ENCODE measurements around the gene KLB. TPM values are rescaled to one million over a fixed set of nuclear protein-coding genes. Genes with fewer than 3 reads are reported as not detected.

Gene KLB
- total RNA-seq, 2 donors from 2014 or later: 0.09 TPM; not detected in 1

DNA sequence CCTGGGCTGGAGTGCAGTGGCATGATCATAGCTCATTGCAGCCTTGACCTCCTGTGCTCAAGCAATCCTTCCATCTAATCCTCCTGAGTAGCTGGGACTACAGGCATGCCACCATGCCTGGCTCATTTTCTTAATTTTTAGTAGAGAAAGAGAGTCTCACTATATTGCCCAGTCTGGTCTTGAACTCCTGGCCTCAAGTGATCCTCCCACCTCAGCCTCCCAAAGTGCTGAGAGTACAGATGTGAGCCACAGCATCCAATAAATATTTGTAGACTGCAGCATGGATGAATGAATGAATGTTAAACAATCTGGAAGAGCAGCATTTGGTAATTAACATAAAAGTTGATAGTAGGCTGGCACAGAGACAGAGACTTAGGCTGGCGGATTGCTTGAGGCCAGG lies 20.0 kb downstream of the KLB start:
- 80 to 91% methylated on average over 1 of the region's 1 CpG for WGBS, 2 experiments (ENCODE audit: insufficient coverage in 1 of 2, insufficient read length in 1 of 2)
- no peaks in the 10 kb centered on the region for H3K27me3 ChIP-seq (ENCODE audit: control insufficient read depth, insufficient read depth, low read length, poor library complexity, severe bottlenecking)
- no peaks in the 10 kb centered on the region for H3K36me3 Mint-ChIP-seq (ENCODE audit: low read depth)

DNA sequence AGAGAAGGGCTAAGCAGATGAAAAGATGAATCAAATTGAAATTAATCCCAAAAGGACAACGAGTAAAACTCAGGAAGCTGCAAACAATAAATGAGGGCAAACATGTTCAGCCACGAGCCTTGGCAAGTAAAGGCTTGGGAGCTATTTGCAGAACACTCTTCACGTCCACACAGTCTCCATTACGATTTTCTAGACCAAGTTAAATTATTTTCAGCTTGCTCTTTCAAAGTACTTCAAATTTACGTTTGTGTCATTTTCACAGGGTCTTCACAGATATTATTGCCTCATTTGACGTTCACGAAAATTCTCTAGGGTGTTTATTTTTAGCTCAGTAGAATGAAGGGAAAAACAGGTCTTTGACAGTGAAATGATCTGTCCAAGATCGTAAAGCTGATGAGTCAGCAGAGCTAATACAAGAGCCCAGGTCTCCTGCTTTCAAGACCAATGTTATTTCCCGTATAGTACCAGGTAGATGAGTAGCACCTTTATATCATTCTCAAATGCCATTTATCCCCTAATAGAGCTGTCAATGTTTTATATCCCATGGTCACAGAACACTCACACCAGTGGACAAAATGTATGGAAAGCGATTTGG lies 20.9 kb downstream of the KLB start:
- 93 to 95% methylated on average over 8 to 10 of the region's 10 CpGs for WGBS, 2 experiments (ENCODE audit: insufficient coverage in 1 of 2, insufficient read length in 1 of 2)
- TF ChIP-seq, protein P1, sequence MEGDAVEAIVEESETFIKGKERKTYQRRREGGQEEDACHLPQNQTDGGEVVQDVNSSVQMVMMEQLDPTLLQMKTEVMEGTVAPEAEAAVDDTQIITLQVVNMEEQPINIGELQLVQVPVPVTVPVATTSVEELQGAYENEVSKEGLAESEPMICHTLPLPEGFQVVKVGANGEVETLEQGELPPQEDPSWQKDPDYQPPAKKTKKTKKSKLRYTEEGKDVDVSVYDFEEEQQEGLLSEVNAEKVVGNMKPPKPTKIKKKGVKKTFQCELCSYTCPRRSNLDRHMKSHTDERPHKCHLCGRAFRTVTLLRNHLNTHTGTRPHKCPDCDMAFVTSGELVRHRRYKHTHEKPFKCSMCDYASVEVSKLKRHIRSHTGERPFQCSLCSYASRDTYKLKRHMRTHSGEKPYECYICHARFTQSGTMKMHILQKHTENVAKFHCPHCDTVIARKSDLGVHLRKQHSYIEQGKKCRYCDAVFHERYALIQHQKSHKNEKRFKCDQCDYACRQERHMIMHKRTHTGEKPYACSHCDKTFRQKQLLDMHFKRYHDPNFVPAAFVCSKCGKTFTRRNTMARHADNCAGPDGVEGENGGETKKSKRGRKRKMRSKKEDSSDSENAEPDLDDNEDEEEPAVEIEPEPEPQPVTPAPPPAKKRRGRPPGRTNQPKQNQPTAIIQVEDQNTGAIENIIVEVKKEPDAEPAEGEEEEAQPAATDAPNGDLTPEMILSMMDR (conservative IDR thresholded peaks at IDR 0.05): no peak
- Histone ChIP-seq H3K4me3 (ENCODE audit: low read length) (no peak overlapping the region), H3K27ac (ENCODE audit: low read depth, low read length) (no peak overlapping the region), H3K36me3 (ENCODE audit: control insufficient read depth, insufficient read depth, low read length) (no peaks in the 10 kb centered on the region), H3K4me1 (ENCODE audit: control insufficient read depth, insufficient read depth, low read length) (no peaks in the 10 kb centered on the region), H3K27me3 (ENCODE audit: control insufficient read depth, insufficient read depth, low read length, poor library complexity, severe bottlenecking) (no peaks in the 10 kb centered on the region), H3K9me3 (ENCODE audit: control insufficient read depth, low read length) (no peaks in the 10 kb centered on the region), H3K9ac (ENCODE audit: extremely low read depth, low read length, poor library complexity, severe bottlenecking) (no peak overlapping the region)
- Mint-ChIP-seq H3K27me3 (ENCODE audit: insufficient read depth) (no peaks in the 10 kb centered on the region), H3K4me1 (peaks cover 7% of the 10 kb centered on the region), H3K4me3 (no peak overlapping the region), H3K27ac (no peak overlapping the region), H3K9me3 (no peaks in the 10 kb centered on the region), H3K36me3 (ENCODE audit: low read depth) (no peaks in the 10 kb centered on the region)
- DNase-seq: no peak

More for the DNA sequence above, 20.0 kb downstream of the KLB start:
- Mint-ChIP-seq H3K4me1 (peaks cover 7% of the 10 kb centered on the region), H3K9me3 (no peaks in the 10 kb centered on the region), H3K4me3 (no peak overlapping the region), H3K27ac (no peak overlapping the region), H3K27me3 (ENCODE audit: insufficient read depth) (no peaks in the 10 kb centered on the region)
- TF ChIP-seq, protein P1 (conservative IDR thresholded peaks at IDR 0.05): no peak
- Histone ChIP-seq H3K4me1 (ENCODE audit: control insufficient read depth, insufficient read depth, low read length) (no peaks in the 10 kb centered on the region), H3K9ac (ENCODE audit: extremely low read depth, low read length, poor library complexity, severe bottlenecking) (no peak overlapping the region), H3K9me3 (ENCODE audit: control insufficient read depth, low read length) (no peaks in the 10 kb centered on the region), H3K27ac (ENCODE audit: low read depth, low read length) (no peak overlapping the region), H3K36me3 (ENCODE audit: control insufficient read depth, insufficient read depth, low read length) (no peaks in the 10 kb centered on the region), H3K4me3 (ENCODE audit: low read length) (no peak overlapping the region)
- DNase-seq: no peak

DNA sequence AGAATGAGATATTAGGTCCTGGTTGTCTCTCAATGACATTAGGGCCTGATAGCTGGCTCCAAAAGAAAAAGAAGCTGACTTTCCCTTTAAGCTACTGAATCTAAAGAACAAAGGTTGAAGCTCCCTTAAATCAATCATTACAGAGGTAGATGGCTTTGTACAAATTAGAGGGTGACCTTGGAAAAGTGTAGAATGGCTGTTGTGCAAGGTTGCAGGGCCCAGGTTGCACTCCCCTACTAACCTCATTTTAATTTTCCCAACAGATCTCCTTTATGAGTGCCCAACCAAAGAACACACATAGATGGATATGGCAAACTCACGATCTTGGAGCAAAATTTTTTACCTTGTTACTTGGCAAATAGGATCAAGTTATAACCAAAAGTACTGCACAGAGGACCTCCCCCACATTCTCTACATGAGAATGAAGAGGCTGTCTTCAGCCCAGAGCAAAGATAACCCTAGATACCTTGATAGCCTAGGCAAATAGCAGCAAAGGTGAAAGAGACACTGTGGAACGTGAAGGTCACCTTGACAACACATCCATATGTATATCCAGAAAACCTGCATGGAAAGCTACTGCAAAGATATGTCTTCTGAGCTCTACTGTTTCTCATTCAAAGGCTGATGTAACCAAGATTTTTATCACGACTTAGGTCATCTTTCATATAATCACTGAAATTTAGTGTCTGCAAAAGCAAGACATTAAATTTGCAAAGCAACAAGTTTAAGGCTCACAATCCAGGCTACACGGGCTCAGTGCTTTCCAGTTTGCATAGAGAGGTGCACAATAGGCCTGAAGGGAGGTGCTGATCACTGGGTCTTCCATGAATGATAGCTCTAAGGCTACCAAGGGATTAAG lies 23.0 kb downstream of the KLB start:
- no peak overlapping the region for H3K9ac ChIP-seq (ENCODE audit: extremely low read depth, low read length, poor library complexity, severe bottlenecking)
- Mint-ChIP-seq H3K27ac (no peak overlapping the region), H3K4me1 (peaks cover 7% of the 10 kb centered on the region), H3K9me3 (no peaks in the 10 kb centered on the region), H3K27me3 (ENCODE audit: insufficient read depth) (no peaks in the 10 kb centered on the region), H3K36me3 (ENCODE audit: low read depth) (no peaks in the 10 kb centered on the region), H3K4me3 (no peak overlapping the region)
- no peaks in the 10 kb centered on the region for H3K27me3 ChIP-seq (ENCODE audit: control insufficient read depth, insufficient read depth, low read length, poor library complexity, severe bottlenecking)
- H3K4me1 ChIP-seq (ENCODE audit: control insufficient read depth, insufficient read depth, low read length): no peaks in the 10 kb centered on the region
- H3K9me3 ChIP-seq (ENCODE audit: control insufficient read depth, low read length): no peaks in the 10 kb centered on the region
- H3K4me3 ChIP-seq (ENCODE audit: low read length): no peak overlapping the region
- no peak for DNase-seq
- TF ChIP-seq, protein P1 (conservative IDR thresholded peaks at IDR 0.05): no peak
- H3K27ac ChIP-seq (ENCODE audit: low read depth, low read length): no peak overlapping the region
- no peaks in the 10 kb centered on the region for H3K36me3 ChIP-seq (ENCODE audit: control insufficient read depth, insufficient read depth, low read length)
- WGBS, 2 experiments (ENCODE audit: insufficient coverage in 1 of 2, insufficient read length in 1 of 2): 74 to 84% methylated on average over 3 to 4 of the region's 4 CpGs
